BJ (cell line): Measurements from ENCODE around the gene TTC28. TPM values are rescaled to one million over a fixed set of nuclear protein-coding genes. Genes with fewer than 3 reads are reported as not detected.

Experiments
- CTCF ChIA-PET: fragments of 350-600 bp; formaldehyde crosslinking; extraction: SDS; loops from one replicate; lab custom pipeline; 2021; ENCODE audit warnings: antibody characterized with exemption, inconsistent platforms; lab: Yijun Ruan, JAX
- POLR2A ChIA-PET: fragments of 300-600 bp; sonication (Branson Sonifier 250); formaldehyde crosslinking; extraction: SDS; loops from one replicate; lab custom pipeline; 2021; ENCODE audit warnings: antibody characterized with exemption; lab: Charles Lee
- DNase-seq: peaks from one replicate; pipeline ENCODE4 v3.0.0-alpha.2; 2011; ENCODE audit warnings: low read depth
- H3K27me3 ChIP-seq: 2 replicates; pipeline ENCODE4 v1.6.0; 2011; ENCODE audit warnings: low read length; ENCODE audit not compliant: control insufficient read depth, insufficient read depth
- H3K36me3 ChIP-seq: 2 replicates; pipeline ENCODE4 v1.5.1; 2011; ENCODE audit warnings: low read length; ENCODE audit not compliant: control insufficient read depth, insufficient read depth
- H3K4me3 ChIP-seq: 2 replicates; pipeline ENCODE4 v1.5.1; 2011; ENCODE audit warnings: low read depth, mild to moderate bottlenecking, control low read depth, low read length
- polyA plus RNA-seq: library from polyadenylated mRNA; depleted of rRNA; stranded (reverse); fragments of >200 nt; gene quantifications from 2 replicates; pipeline ENCODE4 v1.2.3, GENCODE V29; 2011
- TF ChIP-seq, protein P1 (sequence below): IDR thresholded peaks from 2 replicates; pipeline ENCODE4 v1.5.1; 2011; ENCODE audit warnings: low read depth, mild to moderate bottlenecking, control low read depth, inconsistent platforms, low read length, moderate library complexity; ENCODE audit not compliant: insufficient read depth

TTC28 gene
- polyA plus RNA-seq, 1 experiment, result 8.7 TPM

DNA sequence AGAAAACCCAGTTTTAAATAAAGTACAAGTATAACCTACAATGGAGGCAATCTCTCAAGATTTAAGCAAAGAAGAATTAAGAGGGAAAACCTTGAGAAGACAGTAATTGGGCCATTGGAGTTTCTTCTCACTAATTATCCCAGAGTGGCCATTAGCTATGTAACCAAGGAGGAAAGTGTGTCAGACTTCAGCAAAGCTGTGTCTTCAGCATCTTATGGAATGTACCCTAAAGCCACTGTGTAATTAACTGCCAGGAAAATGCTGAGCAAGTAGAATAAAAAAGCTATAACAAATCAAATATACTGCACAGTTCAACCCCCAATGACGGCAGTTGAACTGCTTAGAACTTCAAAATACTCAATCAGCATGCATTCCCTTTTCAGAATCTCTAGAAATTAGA is 261.6 kb downstream of the TTC28 start:
- ChIA-PET CTCF (no interaction called here), POLR2A (no interaction called here)
- TF ChIP-seq, protein P1, sequence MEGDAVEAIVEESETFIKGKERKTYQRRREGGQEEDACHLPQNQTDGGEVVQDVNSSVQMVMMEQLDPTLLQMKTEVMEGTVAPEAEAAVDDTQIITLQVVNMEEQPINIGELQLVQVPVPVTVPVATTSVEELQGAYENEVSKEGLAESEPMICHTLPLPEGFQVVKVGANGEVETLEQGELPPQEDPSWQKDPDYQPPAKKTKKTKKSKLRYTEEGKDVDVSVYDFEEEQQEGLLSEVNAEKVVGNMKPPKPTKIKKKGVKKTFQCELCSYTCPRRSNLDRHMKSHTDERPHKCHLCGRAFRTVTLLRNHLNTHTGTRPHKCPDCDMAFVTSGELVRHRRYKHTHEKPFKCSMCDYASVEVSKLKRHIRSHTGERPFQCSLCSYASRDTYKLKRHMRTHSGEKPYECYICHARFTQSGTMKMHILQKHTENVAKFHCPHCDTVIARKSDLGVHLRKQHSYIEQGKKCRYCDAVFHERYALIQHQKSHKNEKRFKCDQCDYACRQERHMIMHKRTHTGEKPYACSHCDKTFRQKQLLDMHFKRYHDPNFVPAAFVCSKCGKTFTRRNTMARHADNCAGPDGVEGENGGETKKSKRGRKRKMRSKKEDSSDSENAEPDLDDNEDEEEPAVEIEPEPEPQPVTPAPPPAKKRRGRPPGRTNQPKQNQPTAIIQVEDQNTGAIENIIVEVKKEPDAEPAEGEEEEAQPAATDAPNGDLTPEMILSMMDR, result no peak
- DNase-seq, result no peak
- Histone ChIP-seq H3K27me3 (no peaks in the 10 kb centered on the region), H3K36me3 (no peaks in the 10 kb centered on the region), H3K4me3 (no peak overlapping the region)

DNA sequence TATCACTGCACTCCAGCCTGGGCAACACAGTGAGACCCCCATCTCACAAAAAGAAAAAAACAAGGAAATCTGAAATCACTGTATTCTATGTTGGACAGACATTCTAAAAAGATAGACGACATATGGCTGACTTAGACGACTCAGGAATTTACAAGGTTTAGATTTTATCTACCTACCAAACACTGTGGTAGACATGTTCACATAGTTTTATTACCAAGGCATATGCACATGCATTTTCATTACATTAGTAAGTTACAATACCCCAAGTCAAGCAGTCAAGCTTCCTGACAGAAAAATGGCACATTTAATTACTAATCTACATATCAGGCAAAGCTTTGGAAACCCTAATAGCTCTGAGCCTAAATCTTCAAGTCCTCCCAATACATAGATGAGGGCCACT is 262.2 kb downstream of the TTC28 start:
- TF ChIP-seq, protein P1, result no peak

DNA sequence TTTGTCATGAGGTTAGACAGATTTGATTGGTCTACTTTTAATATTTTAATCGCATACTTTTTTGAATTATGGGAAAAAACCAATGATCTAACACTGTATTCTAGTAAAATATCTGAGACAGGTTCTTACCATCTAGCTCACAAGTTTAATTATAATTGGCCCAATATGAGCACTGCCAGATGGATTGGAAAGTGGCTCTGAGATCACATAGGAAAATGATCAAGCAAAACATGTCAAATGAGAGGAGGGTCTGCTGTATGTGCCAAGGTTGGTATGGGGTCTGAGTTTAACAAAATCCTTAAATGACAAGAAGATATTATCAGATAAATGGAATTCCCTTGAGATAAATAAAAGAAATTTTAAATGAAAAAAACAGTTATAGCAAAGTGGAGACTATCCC is 264.7 kb downstream of the TTC28 start:
- POLR2A ChIA-PET, result no interaction called here
- TF ChIP-seq, protein P1, result no peak
- H3K4me3 ChIP-seq, result no peak overlapping the region
- no peaks in the 10 kb centered on the region for H3K36me3 ChIP-seq
- CTCF ChIA-PET, result no interaction called here
- H3K27me3 ChIP-seq, result no peaks in the 10 kb centered on the region; the same call in 1 of the 2 replicates
- DNase-seq, result no peak

More for the DNA sequence above, 262.2 kb downstream of the TTC28 start:
- no peak for DNase-seq
- H3K27me3 ChIP-seq, result no peaks in the 10 kb centered on the region
- ChIA-PET POLR2A (no interaction called here), CTCF (no interaction called here)
- H3K36me3 ChIP-seq, result no peaks in the 10 kb centered on the region
- no peak overlapping the region for H3K4me3 ChIP-seq

DNA sequence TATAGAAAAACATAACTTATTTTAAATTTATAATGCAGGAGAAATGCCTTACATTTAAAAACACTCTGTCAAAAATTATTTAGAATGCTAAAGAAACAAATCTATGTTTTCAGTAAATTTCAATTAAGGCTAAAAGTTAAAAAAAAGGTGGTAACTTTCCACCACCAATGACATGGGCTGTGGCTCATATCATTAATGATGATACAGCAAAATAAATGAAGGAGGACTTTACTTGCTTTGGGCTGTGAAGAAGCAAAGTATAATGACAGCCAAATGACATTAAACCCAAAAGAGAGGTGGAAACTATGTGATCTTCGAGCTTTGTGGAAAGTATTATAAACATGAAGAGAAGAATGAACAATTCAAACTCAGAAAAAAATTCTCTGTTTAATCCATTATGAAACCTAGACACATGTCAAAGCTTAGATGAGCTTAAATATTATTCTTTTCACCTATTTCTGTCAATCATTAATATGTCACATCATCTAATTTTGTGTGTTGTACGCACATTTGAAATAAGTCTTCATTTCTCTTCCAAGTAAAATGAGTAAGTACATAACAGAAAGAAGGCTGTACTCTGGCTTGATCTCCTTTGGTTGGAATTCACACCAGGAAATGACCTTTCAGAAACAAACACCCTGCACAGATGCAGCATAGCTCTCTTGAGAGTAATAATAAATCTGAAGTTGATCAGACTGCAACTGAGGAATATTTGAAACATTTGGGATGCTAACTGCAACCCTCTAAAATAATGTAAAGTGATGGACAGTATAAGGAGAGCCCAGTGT is 265.8 kb downstream of the TTC28 start:
- TF ChIP-seq, protein P1, result no peak
- H3K27me3 ChIP-seq, result no peaks in the 10 kb centered on the region; the same call in 1 of the 2 replicates
- CTCF ChIA-PET, result interaction anchor here (1.0 kb wide), 1 partner anchor 8 kb away, joined by 3 read pairs; no protein-coding TSS in a partner anchor
- H3K36me3 ChIP-seq, result no peaks in the 10 kb centered on the region
- H3K4me3 ChIP-seq, result no peak overlapping the region
- POLR2A ChIA-PET, result no interaction called here
- no peak for DNase-seq

DNA sequence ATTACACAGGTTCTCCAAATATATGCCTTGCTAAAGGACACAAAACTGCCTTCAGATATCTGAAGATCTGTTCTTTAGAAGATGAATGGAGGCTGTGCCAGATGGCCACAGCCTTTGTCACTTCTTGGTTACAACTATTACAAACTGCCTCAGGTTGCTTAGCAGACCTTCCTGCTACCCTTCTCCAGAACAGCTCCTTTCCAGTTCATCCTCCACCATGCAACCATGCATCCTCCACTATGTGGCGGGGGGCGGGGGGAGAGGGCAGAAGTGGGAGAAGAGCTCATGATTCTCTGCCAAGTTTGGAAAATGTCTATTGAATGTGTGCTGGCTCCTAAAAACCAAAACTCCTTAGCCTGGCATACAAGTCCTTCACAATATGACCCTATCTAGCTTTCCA is 267.5 kb downstream of the TTC28 start:
- CTCF ChIA-PET, result interaction anchor here (1.0 to 1.1 kb wide), 2 partner anchors 17 to 19 kb away, joined by 3 read pairs; no protein-coding TSS in a partner anchor
- Histone ChIP-seq H3K27me3 (no peaks in the 10 kb centered on the region; the same call in 1 of the 2 replicates), H3K4me3 (no peak overlapping the region), H3K36me3 (no peaks in the 10 kb centered on the region)
- no peak for DNase-seq
- TF ChIP-seq, protein P1, result no peak
- POLR2A ChIA-PET, result no interaction called here
